Measurements from ENCODE around the gene THYN1.
"Not testable (repeated sequence)": the region's sequence is repeated elsewhere in the genome, so short reads cannot be mapped to it uniquely, and the experiment has no call there.

Gene THYN1

GRCh38 chr11:134273317-134273712 lies 20.2 kb upstream of the THYN1 start:
- DNase-seq, result no peak

- no peak for DNase-seq
Observed at GRCh38 chr11:134272381-134273316, 19.5 kb upstream of the THYN1 start.

- no peak for DNase-seq
Observed at GRCh38 chr11:134271978-134272377, 18.8 kb upstream of the THYN1 start.

GRCh38 chr11:134270250-134270714 lies 17.1 kb upstream of the THYN1 start:
- DNase-seq, result peak; percentile 59

- DNase-seq, result no peak
Observed at GRCh38 chr11:134267966-134268365, 14.8 kb upstream of the THYN1 start.

- DNase-seq, result no peak
Observed at GRCh38 chr11:134267461-134267860, 14.3 kb upstream of the THYN1 start.

GRCh38 chr11:134266841-134267251 lies 13.7 kb upstream of the THYN1 start:
- DNase-seq, result no peak

- no peak for DNase-seq
Observed at GRCh38 chr11:134266440-134266839, 13.3 kb upstream of the THYN1 start.

- DNase-seq, result no peak
Observed at GRCh38 chr11:134264966-134265764, 12.0 kb upstream of the THYN1 start.

- DNase-seq, result peak; percentile 38
Observed at GRCh38 chr11:134261626-134262488, 8.7 kb upstream of the THYN1 start.

GRCh38 chr11:134260983-134261382 lies 7.8 kb upstream of the THYN1 start:
- no peak for DNase-seq

- DNase-seq, result no peak
Observed at GRCh38 chr11:134260503-134260902, 7.4 kb upstream of the THYN1 start.

- no peak for DNase-seq
Observed at GRCh38 chr11:134258577-134258976, 5.4 kb upstream of the THYN1 start.

- DNase-seq, result no peak
Observed at GRCh38 chr11:134257101-134257500, 3.9 kb upstream of the THYN1 start.

GRCh38 chr11:134255184-134255561 lies 2.0 kb upstream of the THYN1 start:
- not testable (repeated sequence) for DNase-seq

GRCh38 chr11:134254433-134255183 lies 1.5 kb upstream of the THYN1 start:
- no peak for DNase-seq

- DNase-seq, result peak; percentile 75
Observed at GRCh38 chr11:134252346-134253187, 585 bp downstream of the THYN1 start.

GRCh38 chr11:134250675-134251074 lies 2.5 kb downstream of the THYN1 start:
- no peak for DNase-seq

GRCh38 chr11:134250246-134250645 lies 2.9 kb downstream of the THYN1 start:
- no peak for DNase-seq

- DNase-seq, result no peak
Observed at GRCh38 chr11:134248910-134249480, 4.2 kb downstream of the THYN1 start.

- no peak for DNase-seq
Observed at GRCh38 chr11:134246678-134247077, 6.5 kb downstream of the THYN1 start.
